Mesenteric fat pad (tissue), 1 donor: ENCODE results near the gene DDX19B. TPM values are rescaled to one million over a fixed set of nuclear protein-coding genes. Genes with fewer than 3 reads are reported as not detected.
"Not testable (repeated sequence)": the region's sequence is repeated elsewhere in the genome, so short reads cannot be mapped to it uniquely, and the experiment has no call there.

Experiments used
- DNase-seq: peaks from one replicate; pipeline ENCODE4 v3.0.0-alpha.2; 2020; ENCODE audit warnings: low spot score
- long read RNA-seq: library from polyadenylated mRNA; unstranded; transcript quantifications from one replicate; pipeline ENCODE4 v2.0.0, GENCODE V29; 2020
- total RNA-seq: library from RNA; stranded (reverse); fragmentation: NEBNext Ultra II Directional; extraction: Animal tissue kit (Norgen Biotek cat#: 25700); gene quantifications from one replicate; pipeline ENCODE4 v1.2.1, GENCODE V29; 2021
- donor health status: DM: yes; HTN: yes; CAD: no.

The DDX19B gene
- 26.5 TPM for total RNA-seq
- long read RNA-seq, transcript DDX19B-202 (11 exons, 1,692 nt) = minor isoform, 5 of 107 reads
- long read RNA-seq, transcript DDX19B-201 (12 exons, 3,386 nt) = major isoform, 82 of 107 reads
- long read RNA-seq, transcript DDX19B-203 (10 exons, 1,717 nt) = minor isoform, 5 of 107 reads
- long read RNA-seq, transcript DDX19B-205 (9 exons, 1,790 nt) = minor isoform, 5 of 107 reads
- long read RNA-seq, partial matches to known transcripts = 1 of 107 reads
- long read RNA-seq, other reads (novel, unspliced or antisense) = 8 of 107 reads

DNA sequence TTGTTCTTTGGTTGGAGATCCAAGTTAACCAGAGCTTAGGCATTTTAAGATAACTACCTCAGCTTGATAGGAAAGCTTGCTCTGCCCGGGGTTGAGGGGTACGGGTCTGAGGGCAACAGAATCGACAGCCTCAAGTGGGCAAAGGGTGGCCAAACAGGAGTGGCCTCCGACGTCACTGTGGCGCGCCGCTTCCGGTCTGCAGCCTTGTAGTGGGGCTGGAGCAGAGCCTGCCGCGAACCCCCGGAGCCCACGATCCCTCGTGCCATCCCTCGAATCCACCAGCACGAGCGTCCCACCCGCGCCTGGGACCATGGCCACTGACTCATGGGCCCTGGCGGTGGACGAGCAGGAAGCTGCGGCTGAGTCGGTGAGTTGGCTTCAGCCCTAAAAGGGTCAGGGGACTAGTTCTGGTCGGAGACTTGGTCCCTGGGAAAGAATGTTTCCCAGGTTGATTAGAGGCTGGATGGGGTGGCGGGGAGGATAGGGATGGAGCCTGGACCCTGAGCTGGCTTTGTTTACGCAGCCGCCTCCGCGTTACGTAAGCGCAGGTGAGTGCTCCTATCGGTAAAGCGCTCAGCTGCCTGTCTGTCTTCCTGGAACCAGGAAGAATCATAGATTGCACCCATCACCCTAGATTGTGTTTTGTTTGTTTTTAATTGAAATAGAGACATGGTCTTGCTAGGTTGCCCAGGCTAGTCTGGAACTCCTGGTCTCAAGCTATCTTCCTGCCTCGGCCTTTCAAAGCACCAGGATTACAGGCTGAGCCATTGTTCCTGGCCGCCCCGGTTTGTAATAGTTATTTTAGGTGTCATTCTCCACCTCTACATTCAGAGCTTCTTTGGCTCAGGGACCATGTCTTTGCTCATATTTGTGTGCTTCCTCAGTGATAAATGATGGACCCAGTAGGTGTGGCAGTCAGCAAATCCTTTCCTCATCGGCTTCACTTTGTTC is at the start of gene DDX19B:
TSS of gene DDX19B (plus strand) at position 199 of the 951 bp plus-strand sequence. CDS start at position 311, 112 bp downstream.
- DNase-seq = peak; percentile 93

DNA sequence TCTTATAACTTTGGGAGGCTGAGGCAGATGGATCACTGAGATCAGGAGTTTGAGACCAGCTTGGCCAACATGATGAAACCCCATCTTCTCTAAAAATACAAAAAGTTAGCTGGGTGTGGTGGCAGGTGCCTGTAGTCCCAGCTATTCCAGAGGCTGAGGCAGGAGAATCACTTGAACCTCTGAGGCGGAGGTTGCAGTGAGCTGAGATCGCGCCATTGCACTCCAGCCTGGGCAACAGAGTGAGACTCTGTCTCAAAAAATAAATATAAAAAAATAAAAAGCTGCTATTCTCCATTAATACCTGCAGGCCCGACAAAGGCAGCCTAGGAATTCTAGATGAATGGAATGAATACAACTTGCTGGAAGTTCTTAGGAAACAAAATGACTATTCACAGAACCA is 49.3 kb upstream of the DDX19B start:
- not testable (repeated sequence) for DNase-seq

GRCh38 chr16:70250748-70251628 is 48.0 kb upstream of the DDX19B start:
- peak; percentile 88 for DNase-seq

DNA sequence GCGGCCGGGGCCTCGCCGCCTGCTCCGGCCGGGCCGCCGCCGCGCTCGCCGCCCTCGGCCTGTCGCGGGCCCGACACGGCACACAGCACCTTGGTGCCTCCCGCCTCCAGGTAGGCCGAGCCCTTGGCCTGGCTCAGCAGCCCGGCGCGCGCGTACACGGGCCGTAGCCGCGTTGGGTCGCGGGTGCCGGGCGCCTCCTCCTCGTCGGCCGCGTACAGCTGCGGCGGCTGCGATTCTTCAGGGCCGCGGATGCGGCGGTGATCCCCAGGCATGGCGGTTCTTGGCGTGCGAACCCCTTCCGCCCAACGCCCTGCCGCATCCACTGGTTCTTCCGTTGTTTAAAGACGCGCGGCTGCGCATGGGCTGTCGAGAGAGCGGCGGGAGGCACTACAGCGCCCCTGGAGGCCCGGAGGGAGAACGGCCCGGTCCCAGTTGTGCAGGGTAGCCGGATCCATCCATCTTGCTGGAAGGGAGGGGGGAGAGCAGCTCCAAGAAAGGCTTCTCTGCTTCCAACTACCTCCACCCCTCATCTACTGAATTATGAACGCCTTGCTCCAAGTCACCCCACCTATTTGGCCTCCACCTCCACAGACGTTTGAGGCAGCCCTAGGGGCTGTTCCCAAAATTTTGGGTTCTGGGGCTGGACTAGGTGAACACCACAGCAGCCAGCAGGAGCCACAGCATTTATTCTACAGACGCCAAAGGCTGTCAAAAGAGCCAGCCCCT is 47.2 kb upstream of the DDX19B start, which contains the start of gene EXOSC6:
TSS of gene EXOSC6 (minus strand) at position 312 of the 726 bp plus-strand sequence. CDS start at position 272, 40 bp downstream.
- peak; percentile 96 for DNase-seq

DNA sequence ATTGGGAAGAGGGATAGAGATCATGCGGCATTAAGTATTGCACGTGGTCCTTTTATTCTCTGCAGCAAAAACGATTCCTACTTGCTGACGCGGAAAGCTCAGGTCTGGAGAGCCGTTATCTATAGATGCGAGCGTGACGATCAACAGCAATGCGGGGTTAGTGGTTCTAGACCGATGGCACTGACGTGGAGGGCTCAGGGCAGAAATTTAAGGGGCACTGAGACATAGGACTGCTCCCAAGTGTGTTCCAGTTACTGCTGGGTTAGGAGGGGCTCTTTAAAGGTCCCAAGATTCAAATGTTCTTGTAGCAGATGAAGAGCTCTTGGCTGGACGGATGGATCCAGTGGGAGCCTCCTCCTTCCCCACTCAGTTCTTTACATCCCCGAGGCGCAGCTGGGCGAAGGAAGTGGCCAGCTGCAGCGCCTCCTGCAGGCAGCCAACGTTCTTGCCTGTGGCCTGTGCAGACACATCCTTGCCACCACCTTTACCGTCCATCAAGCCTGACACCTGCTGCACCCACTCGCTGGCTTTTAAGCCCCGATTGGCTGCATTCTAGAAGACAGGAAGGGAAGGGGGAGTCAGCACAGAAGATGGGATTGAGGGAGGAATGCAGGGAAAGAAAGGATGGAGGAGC is 46.5 kb upstream of the DDX19B start:
- DNase-seq = peak; percentile 64

DNA sequence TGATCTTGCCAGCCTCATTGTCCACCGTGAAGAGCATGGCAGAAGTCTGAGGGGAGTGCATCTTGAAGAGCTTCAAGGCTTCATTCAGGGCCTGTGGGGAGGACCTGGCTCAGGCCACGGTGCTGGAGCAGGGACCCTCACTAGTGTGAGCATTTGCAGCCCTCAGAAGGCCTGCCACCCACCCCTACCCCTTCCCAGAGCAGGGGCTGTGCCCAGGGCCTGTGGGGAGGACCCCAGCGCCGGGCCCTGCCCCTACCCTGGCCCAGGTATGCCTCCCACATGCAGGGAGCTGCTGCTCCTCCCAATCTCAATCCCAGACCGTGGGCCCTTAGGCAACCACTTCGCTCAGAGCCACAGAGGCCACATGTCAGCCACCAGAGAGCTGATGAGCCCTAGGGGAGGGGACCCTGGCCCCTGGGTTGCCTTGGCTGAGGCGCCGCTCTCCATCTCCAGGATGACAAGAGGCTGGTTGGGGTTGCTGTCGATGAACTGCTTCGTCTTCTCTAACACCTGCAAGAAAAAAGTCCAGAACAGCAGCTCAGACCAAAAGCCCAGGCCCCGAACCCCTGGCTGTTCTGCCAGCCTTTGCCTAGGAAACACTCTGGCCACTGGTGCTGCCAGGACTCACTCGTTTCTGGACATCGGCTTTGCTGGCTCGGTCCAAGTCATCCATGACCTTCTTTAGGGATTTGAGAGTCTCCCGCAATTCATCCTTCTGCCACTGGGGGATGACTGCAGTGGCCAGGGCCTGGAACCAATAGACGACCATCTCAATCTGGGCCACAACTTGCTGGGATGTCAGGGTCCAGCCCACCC is 45.5 kb upstream of the DDX19B start:
- DNase-seq = peak; percentile 74

DNA sequence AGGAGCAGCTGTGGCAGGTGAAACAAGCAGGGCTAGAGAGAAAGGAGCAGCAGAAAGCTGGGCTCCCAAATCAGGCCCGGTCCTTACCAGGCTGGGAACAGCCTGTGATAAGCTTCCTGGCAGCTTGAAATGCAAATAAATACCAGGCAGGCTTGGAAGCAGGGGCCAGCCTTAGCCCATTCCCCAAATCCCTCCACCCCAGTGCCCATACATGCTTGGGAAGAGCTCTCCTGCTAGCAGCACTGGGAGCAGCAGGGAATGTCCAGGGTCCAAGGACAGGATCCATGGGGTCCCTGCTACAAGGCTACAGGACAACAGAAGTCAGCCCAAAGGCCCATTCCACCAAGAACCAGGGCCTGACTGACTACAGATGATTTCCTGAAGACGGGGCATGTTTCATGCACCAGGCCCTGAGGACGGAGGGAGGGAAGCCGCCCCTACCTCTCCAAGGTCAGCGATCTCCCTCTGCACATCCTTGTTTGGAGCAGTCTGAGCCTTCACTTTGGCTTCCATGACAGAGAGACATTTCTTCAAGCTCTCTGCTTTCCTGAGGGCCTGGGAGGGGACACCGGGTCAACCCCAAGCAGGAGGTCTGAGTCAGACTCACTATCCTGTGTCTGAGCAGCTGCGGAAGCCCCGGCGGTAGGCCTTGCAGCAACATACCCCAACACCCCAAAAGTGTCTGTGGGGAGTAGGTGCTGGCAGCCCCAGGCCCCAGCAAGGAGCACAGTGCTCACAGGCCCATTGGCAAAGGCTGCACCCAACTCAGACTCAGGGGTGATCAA is 44.6 kb upstream of the DDX19B start:
- DNase-seq = peak; percentile 81

DNA sequence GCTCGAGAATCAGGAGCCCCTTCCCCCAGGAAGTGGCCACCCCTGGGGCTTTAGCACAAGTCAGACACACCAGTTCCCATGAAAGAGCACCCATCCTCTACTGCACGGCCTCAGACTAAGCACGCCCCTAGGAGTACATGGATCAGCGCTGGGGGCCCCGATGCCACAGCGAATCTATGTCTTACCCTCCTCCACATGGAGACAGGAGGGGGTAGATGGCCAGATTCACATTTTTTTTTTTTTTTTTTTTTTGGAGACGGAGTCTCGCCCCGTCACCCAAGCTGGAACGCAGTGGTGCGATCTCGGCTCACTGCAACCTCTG is 44.1 kb upstream of the DDX19B start:
- no peak for DNase-seq

DNA sequence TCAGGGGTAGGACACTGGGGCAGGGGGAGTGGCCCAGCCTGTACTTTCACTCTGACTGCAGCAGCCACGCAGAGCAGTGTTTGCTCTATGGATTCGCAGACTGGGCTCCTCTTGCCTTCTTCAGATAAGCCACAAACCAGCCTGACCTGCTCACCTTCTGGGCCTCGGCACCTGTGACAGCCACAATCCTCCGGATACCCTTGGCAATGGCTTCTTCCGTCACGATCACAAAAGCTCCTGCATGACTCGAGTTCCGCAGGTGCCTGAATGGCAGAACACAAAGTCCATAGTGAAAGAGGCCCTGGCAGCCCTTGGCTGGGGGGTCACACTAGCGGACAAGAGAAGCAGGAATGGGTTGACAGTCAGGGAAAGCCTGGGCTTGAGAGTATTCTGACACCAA is 43.4 kb upstream of the DDX19B start:
- peak; percentile 76 for DNase-seq

DNA sequence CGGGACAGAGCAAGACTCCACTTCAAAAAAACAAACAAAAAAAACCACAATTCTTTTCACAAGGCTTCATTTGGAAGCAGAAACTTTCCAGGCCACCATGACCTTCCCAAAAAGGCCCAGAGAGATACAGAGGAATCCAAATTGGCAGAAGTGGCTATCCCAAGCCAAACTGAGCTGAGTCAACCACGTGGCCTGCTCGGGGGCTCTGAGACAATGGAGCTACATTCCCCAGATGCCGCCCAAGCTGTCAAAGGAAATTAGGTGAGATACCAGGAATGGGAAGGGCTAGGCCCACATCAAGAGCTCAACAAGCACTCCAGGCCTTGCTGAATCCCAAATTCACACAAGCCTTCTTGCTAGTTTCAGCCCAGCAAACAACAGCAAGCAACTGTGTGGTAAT is 41.6 kb upstream of the DDX19B start:
- DNase-seq = peak; percentile 39

DNA sequence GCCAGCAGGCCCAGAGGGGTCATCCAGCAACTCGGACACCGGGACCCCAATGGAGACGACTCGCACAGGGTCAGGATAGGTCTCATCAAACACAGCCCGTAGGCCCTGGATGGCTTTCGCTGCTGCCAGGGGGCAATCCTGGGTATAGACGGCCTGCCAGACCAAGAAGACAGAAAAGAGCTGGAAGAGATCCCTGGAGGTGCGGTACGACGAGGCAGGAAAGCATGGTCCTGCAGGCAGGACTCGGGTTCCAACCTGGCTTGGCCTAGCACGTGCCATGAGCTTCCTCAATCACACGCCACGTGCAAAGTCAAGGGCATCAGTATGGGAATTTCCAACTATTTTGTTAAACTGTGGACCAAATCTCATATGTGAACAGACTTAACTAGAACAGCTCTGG is 40.9 kb upstream of the DDX19B start:
- peak; percentile 79 for DNase-seq

DNA sequence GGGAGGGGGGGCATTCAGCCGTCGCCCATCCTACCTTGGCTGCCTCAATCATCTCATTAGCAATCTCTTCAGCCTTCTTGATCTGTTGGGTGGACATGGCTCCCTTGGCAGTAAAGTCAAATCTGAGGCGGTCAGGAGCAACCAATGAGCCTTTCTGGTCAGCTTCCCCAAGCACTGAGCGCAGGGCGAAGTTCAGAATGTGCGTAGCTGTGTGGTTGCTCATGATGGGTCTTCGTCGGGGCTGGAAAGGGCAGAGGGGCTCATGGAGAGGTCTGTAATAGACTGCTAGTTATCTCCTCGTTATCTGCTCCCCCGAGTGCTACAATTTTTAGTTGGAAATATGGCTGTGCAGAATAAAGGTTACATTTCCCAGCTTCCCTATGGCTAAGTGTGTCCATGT is 40.0 kb upstream of the DDX19B start:
- peak; percentile 39 for DNase-seq

DNA sequence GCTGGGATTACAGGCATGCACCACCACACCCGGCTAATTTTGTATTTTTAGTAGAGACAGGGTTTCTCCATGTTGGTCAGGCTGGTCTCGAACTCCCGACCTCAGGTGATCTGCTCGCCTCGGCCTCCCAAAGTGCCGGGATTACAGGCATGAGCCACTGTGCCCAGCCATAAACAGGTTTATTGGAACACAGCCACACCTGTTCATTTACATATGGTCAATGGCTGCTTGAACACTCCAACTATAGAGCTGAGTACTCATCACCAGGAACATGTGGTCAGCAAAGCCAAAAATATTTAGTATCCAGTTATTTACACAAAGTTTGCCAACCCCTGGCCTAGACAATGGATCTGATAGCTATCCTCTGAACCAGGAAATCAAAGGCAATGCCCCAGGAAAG is 39.1 kb upstream of the DDX19B start:
- DNase-seq = peak; percentile 5

- DNase-seq = no peak
Measured at GRCh38 chr16:70267516-70267915, 31.5 kb upstream of the DDX19B start.

DNA sequence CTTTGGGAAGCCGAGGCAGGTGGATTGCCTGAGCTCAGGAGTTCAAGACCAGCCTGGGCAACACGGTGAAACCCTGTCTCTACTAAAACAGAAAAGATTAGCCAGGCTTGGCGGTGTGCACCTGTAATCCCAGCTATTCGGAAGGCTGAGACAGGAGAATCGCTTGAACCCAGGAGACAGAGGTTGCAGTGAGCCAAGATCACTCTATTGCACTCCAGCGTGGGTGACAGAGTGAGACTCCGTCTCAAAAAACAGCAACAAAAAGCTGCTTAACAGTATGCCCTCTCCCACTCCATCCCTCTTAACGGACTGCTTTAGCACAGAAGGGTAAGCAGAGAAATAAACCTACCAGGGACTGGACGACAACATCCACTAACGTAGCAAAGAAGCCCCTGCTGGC is 31.1 kb upstream of the DDX19B start:
- DNase-seq = not testable (repeated sequence)

DNA sequence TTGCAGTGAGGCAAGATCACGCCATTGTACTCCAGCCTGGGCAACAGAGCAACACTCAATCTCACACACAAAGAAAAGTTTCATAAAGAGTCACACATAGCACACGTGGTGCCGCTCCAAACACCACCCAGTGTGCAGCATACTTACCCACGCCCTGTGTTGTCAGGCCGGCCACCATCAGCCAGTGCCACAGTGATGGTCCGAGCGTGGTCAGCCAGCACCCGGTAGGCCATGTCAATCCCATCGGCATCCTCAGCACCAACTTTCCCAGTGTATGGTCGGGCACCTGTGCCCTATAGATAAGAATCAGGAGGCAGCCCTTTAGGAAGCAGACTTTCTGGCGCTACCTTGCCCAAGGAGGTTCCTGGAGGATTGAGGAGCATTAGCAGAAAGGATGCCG is 29.5 kb upstream of the DDX19B start:
- no peak for DNase-seq

DNA sequence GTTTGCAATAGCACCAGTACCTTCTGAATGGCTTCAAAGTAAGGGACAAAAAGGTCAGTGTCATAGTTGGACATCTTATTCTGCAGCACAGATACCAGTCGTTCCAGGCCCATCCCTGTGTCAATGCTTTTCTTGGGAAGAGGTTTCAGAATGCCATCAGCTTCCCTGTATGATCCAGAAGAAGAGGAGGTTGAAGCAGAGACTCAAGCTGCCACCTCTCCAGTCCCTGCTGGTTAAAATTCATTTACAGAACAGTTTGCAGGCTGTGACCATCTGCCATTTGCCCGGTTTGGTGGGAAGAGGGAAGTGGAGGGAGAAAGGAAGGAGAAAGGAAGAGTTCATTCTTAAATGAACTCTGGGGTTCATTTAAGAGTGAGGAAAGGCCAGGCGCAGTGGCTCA is 28.8 kb upstream of the DDX19B start:
- no peak for DNase-seq

DNA sequence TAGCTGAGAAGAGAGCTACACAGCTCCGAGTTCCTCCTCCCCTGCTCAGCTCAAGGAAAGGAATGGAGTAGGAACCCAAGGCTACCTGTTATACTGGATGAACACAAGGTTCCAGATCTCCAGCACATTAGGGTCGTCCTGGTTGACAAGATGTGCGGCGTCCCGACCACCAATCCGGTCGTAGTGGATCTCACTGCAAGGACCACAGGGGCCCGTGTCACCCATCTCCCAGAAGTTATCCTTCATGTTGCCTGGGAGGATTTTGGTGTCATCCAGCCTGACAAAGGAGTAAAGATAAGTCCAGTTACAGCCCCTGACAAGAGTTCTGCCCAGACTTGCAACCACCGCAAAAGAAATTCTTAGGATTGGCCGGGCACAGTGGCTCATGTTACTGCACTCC is 27.3 kb upstream of the DDX19B start:
- DNase-seq = no peak

- DNase-seq = no peak
Measured at GRCh38 chr16:70276392-70276791, 22.6 kb upstream of the DDX19B start.
